ENCODE measurements around the gene CDH13.

DNA sequence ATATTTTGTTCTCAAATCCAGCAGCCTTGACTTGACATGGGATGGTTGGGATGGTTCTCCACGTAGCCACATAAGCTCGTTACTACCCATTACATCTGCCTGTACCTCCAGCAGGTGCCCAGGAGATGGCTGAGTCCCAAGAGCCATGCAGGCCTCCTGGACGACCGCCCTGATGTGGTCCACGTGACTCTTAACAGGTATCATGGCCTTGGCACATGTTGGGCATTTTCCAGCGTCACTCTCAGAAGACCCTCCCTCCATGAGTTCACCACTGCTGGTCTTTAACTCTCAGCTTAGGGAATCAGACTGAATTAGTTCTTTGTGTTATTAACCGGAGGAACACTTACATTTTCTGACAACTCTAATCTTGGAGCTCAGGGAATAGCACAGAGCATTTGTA is 161.5 kb downstream of the CDH13 start:
- TF ChIP-seq, protein P1, sequence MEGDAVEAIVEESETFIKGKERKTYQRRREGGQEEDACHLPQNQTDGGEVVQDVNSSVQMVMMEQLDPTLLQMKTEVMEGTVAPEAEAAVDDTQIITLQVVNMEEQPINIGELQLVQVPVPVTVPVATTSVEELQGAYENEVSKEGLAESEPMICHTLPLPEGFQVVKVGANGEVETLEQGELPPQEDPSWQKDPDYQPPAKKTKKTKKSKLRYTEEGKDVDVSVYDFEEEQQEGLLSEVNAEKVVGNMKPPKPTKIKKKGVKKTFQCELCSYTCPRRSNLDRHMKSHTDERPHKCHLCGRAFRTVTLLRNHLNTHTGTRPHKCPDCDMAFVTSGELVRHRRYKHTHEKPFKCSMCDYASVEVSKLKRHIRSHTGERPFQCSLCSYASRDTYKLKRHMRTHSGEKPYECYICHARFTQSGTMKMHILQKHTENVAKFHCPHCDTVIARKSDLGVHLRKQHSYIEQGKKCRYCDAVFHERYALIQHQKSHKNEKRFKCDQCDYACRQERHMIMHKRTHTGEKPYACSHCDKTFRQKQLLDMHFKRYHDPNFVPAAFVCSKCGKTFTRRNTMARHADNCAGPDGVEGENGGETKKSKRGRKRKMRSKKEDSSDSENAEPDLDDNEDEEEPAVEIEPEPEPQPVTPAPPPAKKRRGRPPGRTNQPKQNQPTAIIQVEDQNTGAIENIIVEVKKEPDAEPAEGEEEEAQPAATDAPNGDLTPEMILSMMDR (IDR thresholded peaks at IDR 0.05): no peak
- no peak for TF ChIP-seq POLR2A (IDR thresholded peaks at IDR 0.05)

Data from thyroid gland (tissue), 4 donors.